Measurements from ENCODE around the gene SYCP2.

Gene SYCP2

DNA sequence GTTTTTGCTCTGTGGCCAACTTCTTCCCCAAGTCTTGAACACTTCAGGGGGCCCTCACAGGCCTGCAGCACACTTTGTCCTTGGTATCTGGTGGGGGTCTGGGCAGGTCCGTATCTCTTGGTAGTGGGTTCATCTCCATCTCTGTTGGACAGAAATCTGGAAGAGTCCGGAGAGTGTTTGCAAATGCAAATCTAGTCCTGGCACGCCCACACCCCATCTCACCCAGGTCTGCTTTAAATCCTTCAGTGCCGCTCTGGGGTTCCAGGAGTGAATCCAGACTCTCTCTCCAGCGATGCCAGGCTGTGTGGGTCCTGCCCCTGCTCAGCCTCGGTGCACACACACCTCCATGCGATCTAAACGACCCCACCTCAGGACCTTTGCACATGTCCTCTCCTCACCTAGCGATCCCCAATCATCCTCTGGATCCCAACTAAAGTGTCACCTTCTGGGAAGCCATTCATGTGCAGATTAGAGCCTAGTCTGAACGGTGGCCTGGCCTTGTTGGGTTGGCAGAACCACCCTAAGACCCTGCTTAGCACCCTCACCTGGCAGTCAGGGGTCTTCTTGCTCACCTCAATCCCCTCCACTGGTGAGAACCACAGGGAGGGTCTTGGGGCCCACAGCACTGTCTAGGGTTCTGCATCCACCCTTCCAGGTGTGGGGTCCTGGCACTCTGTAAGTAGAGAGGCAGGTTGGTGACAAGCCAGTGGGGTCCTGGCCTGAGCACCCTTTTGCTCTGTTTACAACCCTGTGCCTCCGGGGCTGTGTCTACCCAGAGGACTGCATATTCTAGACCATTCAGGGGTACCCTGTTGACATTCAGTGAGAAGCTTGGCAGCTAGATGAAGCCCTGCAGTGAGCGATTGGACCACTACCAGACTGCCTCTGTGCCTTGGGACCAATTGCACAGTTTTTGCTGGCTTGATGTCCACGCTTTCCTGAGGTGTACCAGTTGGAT is 100.8 kb downstream of the SYCP2 start:
- no peak for DNase-seq

- DNase-seq = no peak
Measured at GRCh38 chr20:59831916-59832270, 101.5 kb downstream of the SYCP2 start.

- DNase-seq = peak; percentile 46
Measured at GRCh38 chr20:59831024-59831915, 102.2 kb downstream of the SYCP2 start.

GRCh38 chr20:59830665-59831023 is 102.8 kb downstream of the SYCP2 start:
- peak; percentile 67 for DNase-seq

GRCh38 chr20:59829786-59830664 is 103.4 kb downstream of the SYCP2 start:
- no peak for DNase-seq

DNA sequence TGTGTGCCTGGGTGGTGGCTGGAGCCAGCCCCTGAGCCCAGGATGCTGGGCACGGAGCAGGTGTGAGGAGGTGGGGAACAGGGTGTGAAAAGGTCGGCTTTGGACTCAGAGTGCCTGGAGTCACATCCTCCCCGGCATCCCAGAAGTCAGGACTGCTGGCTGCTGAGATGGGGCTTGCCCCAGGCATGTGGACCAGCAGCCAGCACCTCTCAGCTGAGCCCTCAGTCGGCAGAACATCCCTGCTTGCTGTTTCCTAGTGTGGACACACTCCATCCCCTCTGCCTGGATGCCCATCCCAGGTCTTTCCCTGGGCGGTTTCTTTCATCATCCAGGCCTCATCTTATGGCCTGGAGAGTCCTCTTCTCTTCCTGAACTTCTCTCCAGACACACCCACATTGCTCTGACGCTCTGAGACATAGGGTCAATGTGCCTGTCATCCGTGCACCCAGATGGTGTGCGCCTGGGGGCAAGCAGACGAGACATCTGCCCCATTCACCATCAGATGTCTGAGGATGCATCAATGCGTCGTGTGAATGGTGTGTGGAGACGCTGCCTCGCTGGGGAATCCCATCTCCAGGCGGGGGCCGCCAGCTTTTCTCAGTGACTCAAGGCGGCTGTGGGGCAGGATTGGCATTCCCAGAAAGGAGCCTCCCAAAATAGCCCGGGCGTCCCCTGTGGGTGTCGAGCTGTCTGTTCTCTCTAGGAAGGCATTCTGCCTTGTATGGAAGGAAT is 104.2 kb downstream of the SYCP2 start:
- no peak for DNase-seq

- DNase-seq = no peak
Measured at GRCh38 chr20:59828125-59829053, 105.0 kb downstream of the SYCP2 start.

- no peak for DNase-seq
Measured at GRCh38 chr20:59827138-59828056, 106.0 kb downstream of the SYCP2 start.

DNA sequence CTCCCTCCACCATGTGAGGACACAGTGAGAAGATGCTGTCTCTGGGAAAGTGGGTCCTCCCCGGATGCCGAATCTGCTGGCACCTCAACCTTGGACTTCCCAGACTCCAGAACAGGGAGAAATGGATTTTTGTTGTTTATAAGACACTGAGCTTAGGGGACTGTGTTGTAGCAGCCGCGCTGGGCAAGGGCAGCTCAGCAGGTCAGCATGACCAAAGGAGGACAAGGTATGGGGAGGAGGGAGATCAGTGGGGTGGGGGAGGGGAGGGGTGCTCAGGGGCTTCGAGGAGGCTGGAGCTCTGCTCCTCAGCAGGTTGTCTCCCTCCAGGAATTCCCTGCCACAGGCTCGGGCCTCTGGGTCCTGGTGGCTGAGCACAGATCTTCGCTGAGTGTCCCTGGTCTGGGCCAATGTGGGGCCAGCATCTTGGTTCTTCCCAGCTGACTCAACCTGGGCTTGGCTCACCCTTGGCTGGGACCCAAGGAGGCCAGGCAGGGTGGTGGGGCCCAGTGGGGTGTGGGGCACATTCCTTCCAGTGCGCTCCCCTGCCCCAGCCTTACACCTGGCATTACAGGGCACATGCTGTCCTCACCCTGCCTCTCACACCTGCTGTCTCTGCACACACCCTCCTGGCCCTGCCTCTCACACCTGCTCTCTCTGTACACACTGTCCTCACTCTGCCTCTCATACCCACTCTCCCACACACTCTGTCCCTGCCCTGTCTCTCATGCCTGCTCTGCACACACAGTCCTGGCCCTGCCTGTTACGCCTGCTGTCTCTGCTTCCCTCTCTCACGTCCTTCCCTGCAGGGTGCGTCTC is 107.3 kb downstream of the SYCP2 start:
- DNase-seq = peak; percentile 80

DNA sequence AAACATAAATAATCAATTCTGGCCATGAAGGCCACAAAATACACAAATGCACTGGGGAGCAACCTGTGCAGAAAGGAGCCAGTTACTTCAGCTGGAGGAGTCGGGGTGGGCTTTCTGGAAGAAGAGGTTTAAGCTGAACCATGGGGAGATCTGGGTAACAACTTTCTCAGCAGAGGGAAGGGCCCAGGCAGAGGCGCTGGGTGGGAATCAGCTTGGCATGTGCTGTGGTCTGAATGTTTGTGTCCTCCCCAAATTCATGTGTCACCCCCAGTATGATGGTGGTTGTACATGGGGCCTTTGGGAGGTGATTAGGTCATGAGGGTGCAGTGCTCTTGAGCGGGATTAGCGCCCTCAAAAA is 107.9 kb downstream of the SYCP2 start:
- no peak for DNase-seq

GRCh38 chr20:59824711-59825562 is 108.5 kb downstream of the SYCP2 start:
- no peak for DNase-seq

DNA sequence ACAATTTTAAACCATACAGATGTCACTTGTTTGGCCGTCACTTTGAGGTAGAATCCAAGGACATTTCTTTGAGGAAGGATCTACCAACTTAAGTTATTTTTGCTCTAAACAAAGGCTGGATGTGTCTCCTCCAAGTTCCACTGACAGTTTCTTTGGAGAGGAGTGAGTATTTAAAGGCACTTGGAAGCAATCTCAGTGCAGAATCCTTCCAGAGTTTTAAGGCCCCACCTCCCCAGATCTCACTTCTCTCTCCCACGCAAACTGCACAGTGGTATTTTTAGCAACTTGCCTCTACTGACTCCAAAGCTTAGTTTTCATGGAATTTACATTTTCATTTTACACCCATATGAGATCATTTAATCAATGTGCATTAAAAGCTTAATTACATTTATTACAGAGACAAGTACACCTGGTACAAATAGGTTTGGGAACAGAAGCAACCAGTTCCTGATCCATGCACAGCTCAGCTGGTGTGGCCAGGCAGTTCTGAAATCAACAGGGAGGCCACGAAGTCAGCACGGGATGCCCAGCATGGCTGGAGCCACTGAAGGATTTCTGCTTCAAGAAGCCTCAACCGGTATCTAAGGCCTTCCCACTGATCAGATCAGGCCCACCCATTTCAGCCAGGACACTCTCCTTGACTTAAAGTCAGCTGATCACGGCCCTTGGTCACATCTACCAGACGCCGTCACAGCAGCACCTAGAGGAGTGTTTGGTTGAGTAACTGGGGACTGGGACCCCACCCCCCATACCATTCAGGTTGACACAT is 109.8 kb downstream of the SYCP2 start:
- no peak for DNase-seq

GRCh38 chr20:59823030-59823423 is 110.4 kb downstream of the SYCP2 start:
- no peak for DNase-seq

DNA sequence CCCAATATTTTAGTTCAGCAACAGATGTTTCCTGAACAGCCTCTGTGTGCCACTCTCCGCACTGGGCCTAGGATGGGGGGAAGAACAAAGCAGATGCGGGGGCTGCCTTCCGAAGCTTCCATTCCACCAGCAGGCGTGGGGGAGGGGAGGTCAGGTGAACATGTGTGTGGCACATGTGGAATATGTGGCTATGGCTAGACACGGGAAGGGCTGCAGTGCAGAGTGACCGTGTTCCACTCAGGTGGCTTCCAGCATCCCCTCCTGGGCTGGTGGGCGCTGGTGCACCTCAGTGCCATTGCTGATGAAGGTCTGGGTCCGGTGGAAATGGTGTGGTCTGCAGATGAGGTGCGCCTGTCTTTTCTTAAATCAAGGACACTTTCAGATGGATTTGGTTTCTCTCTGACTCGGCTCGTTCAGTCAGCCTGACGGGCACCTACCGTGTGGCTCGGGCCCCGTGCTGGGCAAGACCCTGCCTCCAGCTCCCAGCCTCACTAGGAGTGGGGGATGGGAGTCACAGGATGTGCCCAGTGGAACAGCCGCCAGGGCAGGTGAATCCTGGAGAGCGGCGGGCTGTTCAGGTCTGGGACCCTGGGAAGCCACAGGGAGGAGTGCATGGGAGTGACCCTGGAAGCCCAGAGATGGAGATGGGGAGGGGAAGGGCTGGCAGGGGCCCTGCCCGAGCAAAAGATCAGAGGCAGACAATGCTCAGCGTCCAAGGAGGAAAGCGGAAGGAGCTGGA is 111.0 kb downstream of the SYCP2 start:
- DNase-seq = no peak

GRCh38 chr20:59821788-59822187 is 111.6 kb downstream of the SYCP2 start:
- no peak for DNase-seq

- DNase-seq = no peak
Measured at GRCh38 chr20:59821201-59821600, 112.2 kb downstream of the SYCP2 start.
